ENCODE measurements around the gene SLC16A2.

The SLC16A2 gene

GRCh38 chrX:74500067-74500466, 78.8 kb downstream of the SLC16A2 start:
- H3K4me1 ChIP-seq (ENCODE audit: control insufficient read depth in 1 of 2, insufficient read depth in 2 of 2, low read length in 2 of 2) = no peaks in the 10 kb centered on the region
- H3K27me3 ChIP-seq (ENCODE audit: control insufficient read depth in 1 of 2, insufficient read depth in 2 of 2, low read length in 2 of 2) = no peaks in the 10 kb centered on the region
- no peaks in the 10 kb centered on the region for H3K36me3 ChIP-seq (ENCODE audit: control insufficient read depth in 1 of 2, insufficient read depth in 2 of 2, low read length in 2 of 2)
- no peak overlapping the region for H3K9ac ChIP-seq (ENCODE audit: low read depth in 1 of 2, low read length in 2 of 2)
- H3K27ac ChIP-seq (ENCODE audit: low read depth, low read length) = no peak overlapping the region
- no peaks in the 10 kb centered on the region for H3K9me3 ChIP-seq (ENCODE audit: control insufficient read depth in 1 of 2, low read length in 2 of 2)
- H3K4me3 ChIP-seq (ENCODE audit: low read depth in 1 of 2, low read length in 2 of 2) = no peak overlapping the region

- no peak overlapping the region for H3K4me3 ChIP-seq (ENCODE audit: low read depth in 1 of 2, low read length in 2 of 2)
- no peaks in the 10 kb centered on the region for H3K9me3 ChIP-seq (ENCODE audit: control insufficient read depth in 1 of 2, low read length in 2 of 2)
- H3K4me1 ChIP-seq (ENCODE audit: control insufficient read depth in 1 of 2, insufficient read depth in 2 of 2, low read length in 2 of 2) = no peaks in the 10 kb centered on the region
- H3K27ac ChIP-seq (ENCODE audit: low read depth, low read length) = no peak overlapping the region
- H3K27me3 ChIP-seq (ENCODE audit: control insufficient read depth in 1 of 2, insufficient read depth in 2 of 2, low read length in 2 of 2) = no peaks in the 10 kb centered on the region
- no peak overlapping the region for H3K9ac ChIP-seq (ENCODE audit: low read depth in 1 of 2, low read length in 2 of 2)
- H3K36me3 ChIP-seq (ENCODE audit: control insufficient read depth in 1 of 2, insufficient read depth in 2 of 2, low read length in 2 of 2) = no peaks in the 10 kb centered on the region
Measured at GRCh38 chrX:74500555-74500954, 79.3 kb downstream of the SLC16A2 start.

DNA sequence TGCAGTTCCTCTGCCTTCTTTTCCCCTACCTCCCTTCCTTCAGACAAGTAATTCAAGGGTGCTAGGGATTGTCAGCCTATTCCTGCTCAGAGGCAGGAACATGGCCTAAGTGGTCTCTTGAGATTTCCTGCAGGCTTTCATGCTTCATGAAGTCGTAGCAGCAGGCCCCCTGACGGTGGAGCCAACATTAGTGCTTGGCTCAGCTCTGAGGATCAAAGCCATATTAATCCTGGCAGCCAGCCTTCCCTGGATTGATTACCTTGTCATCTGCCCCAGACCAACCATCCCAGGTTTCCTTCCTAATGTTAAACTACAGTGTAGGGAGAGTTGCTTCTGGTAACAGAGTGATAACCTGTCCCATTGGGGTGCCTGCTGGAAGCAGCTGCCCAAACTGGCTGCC, 84.1 kb downstream of the SLC16A2 start:
- H3K9ac ChIP-seq (ENCODE audit: low read depth in 1 of 2, low read length in 2 of 2) = no peak overlapping the region
- no peaks in the 10 kb centered on the region for H3K27me3 ChIP-seq (ENCODE audit: control insufficient read depth in 1 of 2, insufficient read depth in 2 of 2, low read length in 2 of 2)
- H3K36me3 ChIP-seq (ENCODE audit: control insufficient read depth in 1 of 2, insufficient read depth in 2 of 2, low read length in 2 of 2) = no peaks in the 10 kb centered on the region
- H3K4me1 ChIP-seq (ENCODE audit: control insufficient read depth in 1 of 2, insufficient read depth in 2 of 2, low read length in 2 of 2) = no peaks in the 10 kb centered on the region
- H3K27ac ChIP-seq (ENCODE audit: low read depth, low read length) = no peak overlapping the region
- no peak overlapping the region for H3K4me3 ChIP-seq (ENCODE audit: low read depth in 1 of 2, low read length in 2 of 2)
- H3K9me3 ChIP-seq (ENCODE audit: control insufficient read depth in 1 of 2, low read length in 2 of 2) = no peaks in the 10 kb centered on the region

DNA sequence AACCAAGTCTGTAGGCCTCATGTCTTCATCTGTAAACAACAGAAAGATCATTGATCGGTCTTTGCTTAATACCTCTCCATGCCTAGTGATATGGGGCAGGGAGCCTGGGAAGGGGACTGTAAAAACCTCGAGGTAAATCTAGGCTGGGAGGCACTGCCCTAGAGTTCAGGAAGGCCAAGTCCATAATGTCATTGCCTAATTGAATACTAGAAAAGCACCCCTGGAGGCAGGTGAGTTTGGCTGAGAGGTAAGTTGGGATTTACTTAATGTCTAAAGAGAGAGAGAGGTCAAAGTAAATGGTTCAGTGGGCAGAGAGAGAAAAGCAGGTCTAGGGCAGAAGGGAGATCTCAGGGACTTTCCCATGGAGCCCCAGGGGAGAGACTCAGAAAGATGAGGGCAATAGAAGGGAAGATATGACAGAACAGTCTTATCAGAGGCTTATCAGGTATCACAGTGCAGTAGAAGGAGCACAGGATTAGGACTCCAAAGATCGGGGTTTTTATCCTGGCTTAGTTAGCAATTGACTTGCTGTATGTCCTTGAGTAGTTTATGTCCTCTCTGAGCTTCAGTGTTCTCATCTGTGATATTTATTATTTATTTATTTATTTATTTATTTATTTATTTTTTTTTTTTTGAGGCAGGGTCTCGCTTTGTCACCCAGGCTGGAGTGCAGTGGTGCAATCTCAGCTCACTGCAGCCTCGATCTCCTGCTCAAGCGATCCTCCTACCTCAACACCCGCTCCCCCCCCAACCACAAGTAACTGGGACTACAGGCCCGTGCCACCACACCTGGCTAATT, 85.2 kb downstream of the SLC16A2 start:
- no peaks in the 10 kb centered on the region for H3K27me3 ChIP-seq (ENCODE audit: control insufficient read depth in 1 of 2, insufficient read depth in 2 of 2, low read length in 2 of 2)
- H3K36me3 ChIP-seq (ENCODE audit: control insufficient read depth in 1 of 2, insufficient read depth in 2 of 2, low read length in 2 of 2) = no peaks in the 10 kb centered on the region
- H3K9ac ChIP-seq (ENCODE audit: low read depth in 1 of 2, low read length in 2 of 2) = no peak overlapping the region
- H3K9me3 ChIP-seq (ENCODE audit: control insufficient read depth in 1 of 2, low read length in 2 of 2) = no peaks in the 10 kb centered on the region
- no peak overlapping the region for H3K27ac ChIP-seq (ENCODE audit: low read depth, low read length)
- H3K4me1 ChIP-seq (ENCODE audit: control insufficient read depth in 1 of 2, insufficient read depth in 2 of 2, low read length in 2 of 2) = no peaks in the 10 kb centered on the region
- no peak overlapping the region for H3K4me3 ChIP-seq (ENCODE audit: low read depth in 1 of 2, low read length in 2 of 2)

- Histone ChIP-seq H3K36me3 (ENCODE audit: control insufficient read depth in 1 of 2, insufficient read depth in 2 of 2, low read length in 2 of 2) (no peaks in the 10 kb centered on the region), H3K4me3 (ENCODE audit: low read depth in 1 of 2, low read length in 2 of 2) (no peak overlapping the region), H3K27ac (ENCODE audit: low read depth, low read length) (no peak overlapping the region), H3K4me1 (ENCODE audit: control insufficient read depth in 1 of 2, insufficient read depth in 2 of 2, low read length in 2 of 2) (no peaks in the 10 kb centered on the region), H3K9me3 (ENCODE audit: control insufficient read depth in 1 of 2, low read length in 2 of 2) (no peaks in the 10 kb centered on the region), H3K9ac (ENCODE audit: low read depth in 1 of 2, low read length in 2 of 2) (no peak overlapping the region), H3K27me3 (ENCODE audit: control insufficient read depth in 1 of 2, insufficient read depth in 2 of 2, low read length in 2 of 2) (no peaks in the 10 kb centered on the region)
Measured at GRCh38 chrX:74507191-74507590, 85.9 kb downstream of the SLC16A2 start.

GRCh38 chrX:74509989-74510388, 88.7 kb downstream of the SLC16A2 start:
- no peaks in the 10 kb centered on the region for H3K36me3 ChIP-seq (ENCODE audit: control insufficient read depth in 1 of 2, insufficient read depth in 2 of 2, low read length in 2 of 2)
- H3K4me3 ChIP-seq (ENCODE audit: low read depth in 1 of 2, low read length in 2 of 2) = no peak overlapping the region
- H3K9me3 ChIP-seq (ENCODE audit: control insufficient read depth in 1 of 2, low read length in 2 of 2) = no peaks in the 10 kb centered on the region
- H3K4me1 ChIP-seq (ENCODE audit: control insufficient read depth in 1 of 2, insufficient read depth in 2 of 2, low read length in 2 of 2) = peaks cover 0 to 5% of the 10 kb centered on the region in 2 donors
- H3K27ac ChIP-seq (ENCODE audit: low read depth, low read length) = no peak overlapping the region
- H3K27me3 ChIP-seq (ENCODE audit: control insufficient read depth in 1 of 2, insufficient read depth in 2 of 2, low read length in 2 of 2) = no peaks in the 10 kb centered on the region
- H3K9ac ChIP-seq (ENCODE audit: low read depth in 1 of 2, low read length in 2 of 2) = no peak overlapping the region

DNA sequence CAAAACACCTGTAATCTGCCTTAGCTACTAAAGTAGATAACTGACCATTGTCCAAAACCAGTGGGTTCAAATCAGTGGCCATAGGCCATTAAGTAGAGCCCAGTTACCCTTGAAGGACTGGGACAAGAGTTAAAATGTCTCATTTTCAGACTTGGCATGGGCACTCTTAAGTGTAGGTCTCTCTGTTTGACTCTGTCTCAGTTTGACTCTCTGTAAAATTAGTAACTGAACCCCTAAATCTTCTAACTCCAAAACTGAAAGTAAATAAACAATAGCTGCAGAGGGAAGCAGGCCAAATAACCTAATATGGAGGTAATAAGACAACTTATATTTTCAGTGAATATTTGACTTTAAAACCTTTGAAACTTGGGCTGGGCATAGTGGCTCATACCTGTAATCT, 89.1 kb downstream of the SLC16A2 start:
- no peak overlapping the region for H3K9ac ChIP-seq (ENCODE audit: low read depth in 1 of 2, low read length in 2 of 2)

DNA sequence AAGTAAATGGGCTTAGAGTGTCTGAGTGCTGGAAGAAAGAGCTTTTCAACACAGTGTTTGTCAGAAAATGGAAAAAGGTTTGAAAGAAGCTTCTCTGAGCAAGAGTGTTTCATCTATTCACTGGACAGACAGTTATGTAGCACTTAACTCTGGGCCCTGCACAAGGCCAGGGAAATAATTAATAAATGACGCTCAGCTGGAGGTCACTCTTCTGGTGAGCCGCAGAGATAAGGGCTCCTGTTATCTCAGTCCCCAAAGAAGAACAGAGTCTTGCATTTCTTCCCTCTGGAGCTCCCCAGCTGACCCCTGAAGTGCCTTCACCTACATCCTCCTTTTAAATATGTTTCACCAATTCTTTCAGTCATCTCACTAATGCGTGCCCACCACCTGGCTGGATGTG, 90.4 kb downstream of the SLC16A2 start:
- no peaks in the 10 kb centered on the region for H3K27me3 ChIP-seq (ENCODE audit: control insufficient read depth in 1 of 2, insufficient read depth in 2 of 2, low read length in 2 of 2)
- H3K4me1 ChIP-seq (ENCODE audit: control insufficient read depth in 1 of 2, insufficient read depth in 2 of 2, low read length in 2 of 2) = peaks cover 0 to 5% of the 10 kb centered on the region in 2 donors
- H3K27ac ChIP-seq (ENCODE audit: low read depth, low read length) = no peak overlapping the region
- H3K9ac ChIP-seq (ENCODE audit: low read depth in 1 of 2, low read length in 2 of 2) = no peak overlapping the region
- no peaks in the 10 kb centered on the region for H3K36me3 ChIP-seq (ENCODE audit: control insufficient read depth in 1 of 2, insufficient read depth in 2 of 2, low read length in 2 of 2)
- no peak overlapping the region for H3K4me3 ChIP-seq (ENCODE audit: low read depth in 1 of 2, low read length in 2 of 2)
- H3K9me3 ChIP-seq (ENCODE audit: control insufficient read depth in 1 of 2, low read length in 2 of 2) = no peaks in the 10 kb centered on the region

More for the DNA sequence above, 89.1 kb downstream of the SLC16A2 start:
- Histone ChIP-seq H3K4me1 (ENCODE audit: control insufficient read depth in 1 of 2, insufficient read depth in 2 of 2, low read length in 2 of 2) (peaks cover 0 to 5% of the 10 kb centered on the region in 2 donors), H3K9me3 (ENCODE audit: control insufficient read depth in 1 of 2, low read length in 2 of 2) (no peaks in the 10 kb centered on the region), H3K4me3 (ENCODE audit: low read depth in 1 of 2, low read length in 2 of 2) (no peak overlapping the region), H3K27me3 (ENCODE audit: control insufficient read depth in 1 of 2, insufficient read depth in 2 of 2, low read length in 2 of 2) (no peaks in the 10 kb centered on the region), H3K36me3 (ENCODE audit: control insufficient read depth in 1 of 2, insufficient read depth in 2 of 2, low read length in 2 of 2) (no peaks in the 10 kb centered on the region), H3K27ac (ENCODE audit: low read depth, low read length) (no peak overlapping the region)

DNA sequence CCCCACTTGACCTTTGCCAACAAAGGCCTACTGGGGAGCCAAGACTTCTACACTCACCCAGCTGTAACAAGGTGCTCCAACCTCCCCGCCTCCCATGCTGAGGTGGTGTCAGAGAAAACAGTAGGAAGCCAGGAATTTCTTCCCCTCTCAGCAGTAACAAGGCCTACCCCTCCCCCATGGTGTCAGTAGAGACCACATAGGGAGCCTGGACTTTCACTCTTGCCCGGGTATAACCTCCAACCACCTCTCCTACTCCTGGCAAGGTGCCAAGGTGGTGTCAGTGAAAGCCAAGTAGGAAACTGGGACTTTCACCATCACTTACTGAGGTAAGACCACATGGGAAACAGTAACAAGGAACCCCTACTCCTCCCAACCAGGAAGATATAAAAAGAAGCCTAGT, 93.1 kb downstream of the SLC16A2 start:
- peaks cover 0 to 5% of the 10 kb centered on the region in 2 donors for H3K4me1 ChIP-seq (ENCODE audit: control insufficient read depth in 1 of 2, insufficient read depth in 2 of 2, low read length in 2 of 2)
- H3K9me3 ChIP-seq (ENCODE audit: control insufficient read depth in 1 of 2, low read length in 2 of 2) = no peaks in the 10 kb centered on the region
- H3K9ac ChIP-seq (ENCODE audit: low read depth in 1 of 2, low read length in 2 of 2) = no peak overlapping the region
- H3K4me3 ChIP-seq (ENCODE audit: low read depth in 1 of 2, low read length in 2 of 2) = no peak overlapping the region
- no peaks in the 10 kb centered on the region for H3K36me3 ChIP-seq (ENCODE audit: control insufficient read depth in 1 of 2, insufficient read depth in 2 of 2, low read length in 2 of 2)
- no peaks in the 10 kb centered on the region for H3K27me3 ChIP-seq (ENCODE audit: control insufficient read depth in 1 of 2, insufficient read depth in 2 of 2, low read length in 2 of 2)
- no peak overlapping the region for H3K27ac ChIP-seq (ENCODE audit: low read depth, low read length)

GRCh38 chrX:74515356-74515755, 94.1 kb downstream of the SLC16A2 start:
- no peak overlapping the region for H3K9ac ChIP-seq (ENCODE audit: low read depth in 1 of 2, low read length in 2 of 2)
- H3K9me3 ChIP-seq (ENCODE audit: control insufficient read depth in 1 of 2, low read length in 2 of 2) = no peaks in the 10 kb centered on the region
- H3K27me3 ChIP-seq (ENCODE audit: control insufficient read depth in 1 of 2, insufficient read depth in 2 of 2, low read length in 2 of 2) = no peaks in the 10 kb centered on the region
- no peaks in the 10 kb centered on the region for H3K36me3 ChIP-seq (ENCODE audit: control insufficient read depth in 1 of 2, insufficient read depth in 2 of 2, low read length in 2 of 2)
- H3K4me3 ChIP-seq (ENCODE audit: low read depth in 1 of 2, low read length in 2 of 2) = no peak overlapping the region
- peaks cover 0 to 5% of the 10 kb centered on the region in 2 donors for H3K4me1 ChIP-seq (ENCODE audit: control insufficient read depth in 1 of 2, insufficient read depth in 2 of 2, low read length in 2 of 2)
- H3K27ac ChIP-seq (ENCODE audit: low read depth, low read length) = no peak overlapping the region
